GM18508 (cell line): ENCODE measurements around the gene TSPAN32.
"Not testable (repeated sequence)": the region's sequence is repeated elsewhere in the genome, so short reads cannot be mapped to it uniquely, and the experiment has no call there.

ENCODE experiments used
- ATAC-seq: cut with Tn5 transposase; IDR thresholded peaks from one replicate; pipeline ENCODE4 v1.9.1; 2021; ENCODE audit warnings: moderate number of reproducible peaks; ENCODE audit not compliant: insufficient read depth, unreplicated experiment

TSPAN32 gene

DNA sequence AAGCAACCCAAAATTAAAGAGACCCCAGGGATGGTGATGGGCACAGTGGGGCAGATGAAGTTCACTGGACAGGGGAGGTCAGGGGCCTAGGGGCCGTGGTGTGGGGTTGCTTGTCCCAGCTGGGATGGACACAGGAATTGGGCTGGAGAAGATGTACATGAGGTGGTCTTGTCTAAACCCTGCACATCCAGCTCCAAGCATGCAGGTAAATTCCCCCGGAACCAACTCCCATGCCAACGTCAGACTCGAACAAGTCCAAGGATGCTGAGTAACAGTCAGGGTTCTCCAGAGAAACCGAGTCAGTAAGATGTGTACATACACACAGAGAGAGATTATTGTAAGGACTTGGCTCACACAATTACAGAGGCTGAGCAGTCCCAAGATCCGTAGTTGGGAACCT, 28.9 kb downstream of the TSPAN32 start:
- no peak for ATAC-seq

DNA sequence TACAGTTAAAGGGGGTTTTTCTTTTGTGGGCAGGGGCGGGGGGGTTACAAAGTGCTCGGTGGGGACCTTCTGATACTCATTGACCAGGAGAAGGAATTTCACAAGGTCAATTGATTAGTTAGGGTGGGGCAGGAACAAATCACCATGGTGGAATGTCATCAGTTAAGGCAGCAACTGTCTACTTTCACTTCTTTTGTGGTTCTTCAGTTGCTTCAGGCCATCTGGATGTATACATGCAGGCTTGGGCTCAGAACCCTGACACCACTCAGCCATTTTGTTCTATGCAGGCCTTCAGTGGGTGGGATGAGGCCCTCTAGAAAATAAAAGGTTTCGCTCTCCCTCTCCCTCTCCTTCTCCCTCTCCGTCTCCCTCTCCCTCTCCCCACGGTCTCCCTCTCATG, 29.6 kb downstream of the TSPAN32 start:
- ATAC-seq = no peak

DNA sequence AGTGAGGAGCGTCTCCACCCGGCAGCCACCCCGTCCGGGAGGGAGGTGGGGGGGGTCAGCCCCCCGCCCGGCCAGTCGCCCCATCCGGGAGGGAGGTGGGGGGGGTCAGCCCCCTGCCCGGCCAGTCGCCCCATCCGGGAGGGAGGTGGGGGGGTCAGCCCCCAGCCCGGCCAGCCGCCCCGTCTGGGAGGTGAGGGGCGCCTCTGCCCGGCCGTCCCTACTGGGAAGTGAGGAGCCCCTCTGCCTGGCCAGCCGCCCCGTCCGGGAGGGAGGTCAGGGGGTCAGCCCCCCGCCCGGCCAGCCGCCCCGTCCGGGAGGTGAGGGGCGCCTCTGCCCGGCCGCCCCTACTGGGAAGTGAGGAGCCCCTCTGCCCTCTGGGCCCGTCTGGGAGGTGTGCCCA, 30.8 kb downstream of the TSPAN32 start:
- ATAC-seq = not testable (repeated sequence)

DNA sequence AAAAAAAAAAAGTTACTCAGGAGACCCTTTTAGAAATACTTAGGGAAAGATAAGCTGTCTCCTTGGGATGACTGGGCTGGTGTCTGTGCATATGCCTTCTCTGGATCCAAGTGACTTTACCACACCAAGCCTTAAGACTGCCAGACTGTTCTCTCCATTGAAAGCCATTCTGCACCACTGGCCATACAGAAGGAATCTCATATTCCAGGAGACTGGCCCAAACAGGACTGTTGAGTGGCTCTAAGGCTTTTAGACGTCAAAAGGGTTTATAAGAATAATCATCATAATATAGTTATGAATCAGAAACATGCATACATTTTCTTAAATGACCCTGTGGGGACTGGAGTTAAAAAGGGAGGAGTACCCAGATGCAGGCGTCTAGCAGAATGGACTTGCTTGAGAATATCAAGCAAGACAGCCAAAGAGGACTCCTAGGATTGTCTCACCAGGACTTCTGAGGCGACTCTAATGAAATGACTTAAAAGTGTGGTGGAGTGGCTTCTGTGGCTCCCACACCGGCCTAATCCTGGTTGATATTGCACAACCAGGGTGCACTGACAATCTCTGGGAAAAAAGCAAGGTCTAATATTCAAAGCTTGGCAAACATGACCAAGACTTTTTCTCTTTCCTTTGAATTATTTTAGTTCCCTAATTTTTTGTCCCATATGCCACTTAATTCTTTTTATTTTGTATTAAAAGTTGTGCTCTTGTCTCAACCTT, 31.8 kb downstream of the TSPAN32 start:
- not testable (repeated sequence) for ATAC-seq

DNA sequence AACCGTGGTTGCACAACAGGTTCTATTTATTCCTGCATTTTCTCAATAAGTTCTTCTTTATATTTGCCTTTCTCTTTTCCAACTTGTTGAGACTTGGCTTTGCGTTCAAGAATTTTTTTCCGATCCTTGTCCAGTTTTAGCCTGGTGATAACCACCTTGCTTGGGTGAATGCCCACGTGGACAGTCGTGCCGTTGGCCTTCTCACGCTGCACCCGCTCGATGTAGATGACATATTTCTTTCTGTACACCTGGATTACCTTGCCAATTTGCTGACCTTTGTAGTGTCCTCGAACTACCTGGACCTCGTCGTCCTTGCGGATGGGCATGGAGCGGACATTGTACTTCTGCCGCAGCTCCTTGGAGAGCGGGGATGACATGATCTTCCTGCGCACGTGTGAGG, 33.5 kb downstream of the TSPAN32 start:
- not testable (repeated sequence) for ATAC-seq

DNA sequence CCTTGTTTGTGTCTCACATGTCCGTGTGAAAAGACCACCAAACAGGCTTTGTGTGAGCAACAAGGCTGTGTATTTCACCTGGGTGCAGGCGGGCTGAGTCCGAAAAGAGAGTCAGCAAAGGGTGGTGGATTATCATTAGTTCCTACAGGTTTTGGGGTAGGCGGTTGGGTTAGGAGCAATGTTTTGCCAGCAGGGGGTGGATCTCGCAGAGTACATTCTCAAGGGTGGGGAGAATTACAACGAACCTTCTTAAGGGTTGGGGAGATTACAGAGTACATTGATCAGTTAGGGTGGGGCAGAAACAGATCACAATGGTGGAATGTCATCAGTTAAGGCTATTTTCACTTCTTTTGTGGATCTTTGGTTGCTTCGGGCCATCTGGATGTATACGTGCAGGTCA, 36.9 kb downstream of the TSPAN32 start:
- not testable (repeated sequence) for ATAC-seq

DNA sequence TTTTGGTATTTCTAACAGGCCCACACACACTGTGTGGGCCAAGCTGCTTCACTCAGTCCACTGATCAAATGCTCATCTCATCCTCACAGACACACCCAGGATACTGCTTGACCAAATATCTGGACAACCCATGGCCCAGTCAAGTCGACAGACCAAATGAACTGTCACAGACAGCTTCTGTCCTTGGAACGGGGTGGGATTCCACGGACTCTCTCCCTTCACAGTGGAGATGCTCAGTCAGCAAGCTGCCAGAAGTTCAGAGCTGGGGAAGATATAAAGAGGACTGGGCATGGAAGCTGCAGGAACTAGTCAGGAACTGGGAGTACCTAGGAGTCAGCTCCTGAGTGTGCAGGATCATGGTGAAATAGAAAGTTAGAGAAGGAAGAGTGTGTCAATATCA, 40.7 kb downstream of the TSPAN32 start:
- no peak for ATAC-seq

DNA sequence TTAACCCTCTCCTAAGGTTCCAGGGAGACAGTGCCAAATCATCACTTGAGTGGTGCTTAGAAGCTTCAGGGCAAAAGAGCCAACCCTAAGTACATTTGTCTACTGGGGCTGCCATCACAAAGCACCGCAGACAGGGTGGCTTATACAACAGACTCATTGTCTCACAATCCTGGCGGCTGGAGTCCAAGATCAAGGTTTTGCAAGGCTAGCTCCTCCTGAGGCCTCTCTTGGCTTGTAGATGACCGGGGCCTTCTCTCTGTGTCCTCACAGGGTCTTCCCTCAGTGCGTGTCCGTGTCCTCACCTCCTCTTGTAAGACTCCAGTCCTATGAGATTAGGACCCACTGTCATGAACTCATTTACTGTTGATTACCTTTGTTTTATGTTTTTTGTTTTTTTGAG, 41.2 kb downstream of the TSPAN32 start:
- no peak for ATAC-seq

DNA sequence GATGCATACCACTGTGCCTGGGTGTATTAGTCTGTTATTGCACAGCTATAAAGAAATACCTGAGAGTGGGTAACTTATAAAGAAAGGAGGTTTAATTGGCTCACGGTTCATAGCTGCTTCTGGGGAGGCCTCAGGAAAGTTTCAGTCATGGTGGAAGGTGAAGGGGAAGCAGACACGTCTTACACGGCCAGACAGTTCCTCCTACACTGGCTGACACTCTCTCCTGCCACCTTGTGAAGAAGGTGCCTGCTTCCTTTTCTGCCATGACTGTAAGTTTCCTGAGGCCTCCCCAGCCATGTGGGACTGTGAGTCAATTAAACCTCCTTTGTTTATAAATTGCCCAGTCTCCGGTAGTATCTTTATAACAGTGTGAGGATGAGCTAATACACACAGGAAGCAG, 41.7 kb downstream of the TSPAN32 start:
- no peak for ATAC-seq

DNA sequence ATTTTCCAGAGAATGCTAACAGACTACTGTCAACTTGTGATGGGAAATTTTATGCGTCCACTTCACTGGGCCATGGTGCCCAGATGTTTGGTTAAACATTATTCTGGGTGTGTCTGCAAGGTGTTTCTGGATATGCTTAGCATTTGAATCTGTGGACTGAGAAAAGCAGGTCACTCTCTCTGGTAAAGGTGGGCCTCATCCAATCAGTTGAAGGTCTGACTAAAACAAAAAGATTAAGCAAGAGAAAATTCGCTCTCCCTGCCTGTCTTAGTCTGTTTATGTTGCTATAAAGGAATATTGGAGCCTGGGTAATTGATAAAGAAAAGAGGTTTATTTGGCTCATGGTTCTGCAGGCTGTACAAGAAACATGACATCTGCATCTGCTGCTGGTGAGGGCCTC, 43.2 kb downstream of the TSPAN32 start:
- no peak for ATAC-seq

DNA sequence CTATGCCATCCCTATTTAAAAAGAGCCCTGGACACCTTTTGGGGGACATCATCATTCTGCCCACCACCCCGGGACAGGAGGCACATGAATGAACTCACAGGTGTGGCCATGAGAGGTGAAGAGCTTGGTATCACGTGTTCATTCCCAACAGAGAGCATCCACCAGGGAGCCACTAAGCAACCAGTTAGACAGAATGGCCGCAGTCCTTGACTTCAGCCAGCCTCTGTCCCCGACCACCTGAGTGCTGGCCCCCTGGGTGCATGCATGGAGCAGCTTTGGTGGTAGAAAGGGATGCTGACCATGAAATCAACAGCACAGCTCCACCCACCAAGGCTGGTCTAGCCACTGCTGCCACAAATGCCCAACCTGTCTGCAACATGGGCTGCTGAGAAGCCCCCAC, 44.2 kb downstream of the TSPAN32 start:
- ATAC-seq = no peak

DNA sequence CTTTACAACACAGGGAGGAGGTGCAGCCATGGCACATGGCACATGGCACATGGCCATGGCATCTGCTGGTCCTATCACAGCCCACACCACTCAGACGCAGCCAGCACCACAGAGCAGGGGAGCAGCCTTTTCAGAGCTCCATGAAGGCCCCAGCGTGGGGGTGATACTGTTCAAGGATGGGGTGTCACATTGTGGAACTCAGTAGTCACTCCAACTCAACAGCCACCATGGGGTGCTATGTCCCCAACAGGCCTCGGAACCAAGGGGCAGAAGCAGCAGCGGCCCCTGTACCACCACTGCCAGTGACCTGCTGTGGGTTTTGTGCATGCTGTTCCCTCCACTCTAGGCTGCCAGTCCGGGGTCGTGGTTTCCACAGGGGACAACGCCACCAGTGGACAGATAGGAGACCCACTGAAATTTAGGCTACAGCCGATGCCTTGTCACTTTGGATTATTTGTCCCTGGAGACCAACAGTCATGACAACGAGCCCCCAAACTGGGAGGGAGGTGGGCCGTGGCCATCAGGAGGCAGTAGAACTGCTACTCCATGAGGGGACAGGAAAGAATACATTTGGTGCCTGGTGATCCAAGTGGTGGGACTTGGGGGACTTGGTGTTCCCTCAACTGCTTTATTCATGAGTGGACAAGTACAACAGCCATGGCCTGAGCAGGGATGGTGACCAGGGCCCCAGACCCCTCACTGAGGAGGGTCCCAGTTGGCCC, 44.9 kb downstream of the TSPAN32 start:
- no peak for ATAC-seq

DNA sequence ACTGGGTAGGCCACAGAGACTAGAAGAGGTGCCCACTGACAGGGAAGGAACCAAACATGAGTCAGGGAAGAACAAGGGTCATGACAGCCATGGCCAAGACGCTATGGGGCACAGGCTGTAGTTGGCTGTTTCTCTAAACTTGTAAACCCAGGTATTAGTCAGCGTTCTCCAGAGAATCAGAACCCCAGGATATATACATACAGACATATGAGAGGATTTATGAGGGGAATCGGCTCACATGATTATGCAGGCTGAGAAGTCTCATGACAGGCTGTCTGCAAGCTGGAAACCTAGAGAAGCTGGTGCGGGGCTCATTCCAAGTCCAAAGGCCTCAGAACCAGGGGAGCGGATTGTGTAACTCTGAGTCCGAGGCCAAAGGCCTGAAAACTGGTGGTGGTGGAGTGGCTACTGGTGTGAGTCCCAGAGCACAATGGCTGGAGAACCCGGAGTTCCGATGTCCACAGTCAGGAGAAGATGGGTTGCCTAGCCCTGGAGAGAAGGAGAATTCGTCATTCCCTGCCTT, 45.6 kb downstream of the TSPAN32 start:
- no peak for ATAC-seq

DNA sequence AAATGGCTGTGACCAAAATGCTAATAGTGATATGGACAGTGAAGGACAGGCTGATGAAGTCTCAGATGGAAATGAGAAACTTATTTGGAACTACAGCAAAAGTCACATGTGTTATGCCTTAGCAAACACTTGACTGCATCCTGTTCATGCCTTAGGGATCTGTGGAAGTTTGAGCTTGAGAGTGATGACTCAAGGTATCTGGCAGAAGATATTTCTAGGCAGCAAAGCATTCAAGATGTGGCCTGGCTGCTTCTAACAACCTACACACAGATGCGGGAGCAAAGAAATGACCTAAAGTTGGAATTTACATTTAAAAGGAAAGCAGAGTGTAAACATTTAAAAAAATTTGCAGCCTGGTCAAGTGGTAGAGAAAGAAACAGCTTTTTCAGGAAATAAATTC, 47.2 kb downstream of the TSPAN32 start:
- no peak for ATAC-seq

DNA sequence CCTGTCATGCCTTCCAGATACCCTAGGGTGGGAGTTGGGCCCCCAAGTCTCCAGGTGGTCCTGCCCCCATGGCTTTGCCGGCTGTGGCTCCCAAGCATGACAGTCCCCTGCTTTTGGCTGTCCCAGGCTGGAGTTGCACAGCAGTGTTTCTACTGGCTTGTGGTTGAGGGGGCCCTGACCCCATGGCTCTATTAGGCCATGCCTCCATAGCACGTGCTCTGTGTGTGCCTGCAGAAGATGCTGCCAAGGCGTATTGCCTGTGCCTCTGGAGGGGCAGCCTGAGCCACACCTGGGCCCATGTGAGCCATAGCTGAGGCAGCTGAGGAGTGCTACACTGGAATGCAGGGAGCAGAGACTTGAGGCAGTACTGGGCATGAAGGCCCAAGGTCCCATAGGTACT, 49.9 kb downstream of the TSPAN32 start:
- no peak for ATAC-seq

DNA sequence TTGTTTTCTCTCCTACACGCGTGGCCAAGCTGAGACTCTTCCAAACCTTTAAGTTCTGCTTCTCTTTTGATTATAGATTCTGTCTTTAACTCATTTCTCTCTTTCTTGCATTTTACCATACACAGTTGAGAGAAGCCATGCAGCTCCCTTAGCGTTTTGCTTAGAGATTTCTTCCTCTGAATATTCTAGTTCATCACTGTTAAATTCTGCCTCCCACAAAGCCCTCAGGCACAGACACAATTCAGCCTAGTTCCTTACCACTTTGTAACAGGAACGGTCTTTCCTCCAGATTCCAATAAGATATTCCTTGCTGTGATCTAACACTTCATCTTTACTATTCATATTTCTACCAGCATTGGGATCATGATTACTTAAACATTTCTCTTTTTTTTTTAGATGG, 50.6 kb downstream of the TSPAN32 start:
- ATAC-seq = no peak

DNA sequence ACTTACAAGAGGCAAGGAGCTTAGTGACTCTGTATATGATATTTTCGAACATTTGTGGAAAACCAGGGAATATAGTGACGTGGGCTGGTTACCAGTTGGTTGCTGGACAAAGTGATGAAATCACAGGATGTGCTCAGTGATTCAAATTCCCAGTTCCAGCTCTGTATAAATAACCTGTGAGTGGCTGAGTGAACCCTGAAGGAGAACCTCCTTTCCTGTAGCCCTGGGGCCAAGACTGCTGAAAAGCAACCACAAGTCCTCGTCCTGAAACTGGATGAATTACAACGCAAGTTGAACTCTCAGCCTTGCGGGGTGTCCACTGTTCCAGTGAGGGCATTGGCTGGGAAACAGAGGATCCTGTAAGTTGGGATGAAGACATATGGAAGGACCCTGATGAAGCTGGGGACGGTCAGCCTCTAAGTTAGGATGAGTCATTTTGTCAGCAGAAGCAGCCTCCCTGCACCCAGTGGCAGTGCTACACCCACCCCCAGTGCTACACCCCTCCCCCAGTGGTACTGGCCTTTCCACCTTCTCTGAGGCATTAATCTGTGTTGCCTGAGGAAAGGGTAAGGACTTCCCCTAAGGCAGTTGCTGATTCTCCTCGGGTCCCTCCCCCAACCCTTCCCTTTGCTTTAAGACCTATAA, 53.3 kb downstream of the TSPAN32 start:
- no peak for ATAC-seq

DNA sequence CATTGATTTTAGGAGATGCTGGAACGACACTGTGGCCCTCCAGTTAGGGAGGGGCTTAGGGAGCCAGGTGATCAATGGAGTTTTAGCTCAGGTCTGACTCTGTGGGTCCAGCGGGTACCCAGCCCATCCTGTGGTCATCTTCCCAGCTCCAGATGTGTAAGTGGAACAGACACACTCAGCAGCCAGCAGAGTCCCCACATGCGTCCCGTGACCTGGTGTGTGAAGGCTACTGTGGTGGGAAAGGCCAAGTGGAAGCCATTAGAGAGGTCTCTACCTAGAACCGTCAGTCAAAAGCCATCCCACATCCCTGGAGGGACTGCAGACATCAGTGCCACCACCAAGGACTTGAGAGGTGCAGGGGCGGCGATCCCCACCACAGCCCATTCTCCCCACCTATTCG, 55.4 kb downstream of the TSPAN32 start:
- no peak for ATAC-seq

DNA sequence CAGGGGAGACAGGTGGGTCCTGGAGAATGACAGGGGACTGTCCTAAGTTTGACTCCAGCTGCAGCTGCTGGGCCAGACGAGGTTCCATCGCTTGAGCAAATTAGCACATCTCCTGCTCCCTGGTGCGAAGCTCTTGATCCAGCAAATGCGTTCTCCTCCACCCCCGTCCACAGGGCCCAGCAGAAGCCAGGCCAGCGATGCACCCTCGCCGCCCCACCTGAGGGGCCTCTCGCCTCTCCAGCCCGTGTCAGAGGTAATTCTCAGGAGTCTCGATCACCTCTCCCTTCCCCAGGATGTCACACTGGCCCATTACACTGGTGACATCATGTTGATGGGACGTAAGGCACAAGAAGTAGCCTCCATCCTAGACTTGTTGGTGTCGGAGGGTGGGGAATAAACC, 55.8 kb downstream of the TSPAN32 start:
- not testable (repeated sequence) for ATAC-seq

DNA sequence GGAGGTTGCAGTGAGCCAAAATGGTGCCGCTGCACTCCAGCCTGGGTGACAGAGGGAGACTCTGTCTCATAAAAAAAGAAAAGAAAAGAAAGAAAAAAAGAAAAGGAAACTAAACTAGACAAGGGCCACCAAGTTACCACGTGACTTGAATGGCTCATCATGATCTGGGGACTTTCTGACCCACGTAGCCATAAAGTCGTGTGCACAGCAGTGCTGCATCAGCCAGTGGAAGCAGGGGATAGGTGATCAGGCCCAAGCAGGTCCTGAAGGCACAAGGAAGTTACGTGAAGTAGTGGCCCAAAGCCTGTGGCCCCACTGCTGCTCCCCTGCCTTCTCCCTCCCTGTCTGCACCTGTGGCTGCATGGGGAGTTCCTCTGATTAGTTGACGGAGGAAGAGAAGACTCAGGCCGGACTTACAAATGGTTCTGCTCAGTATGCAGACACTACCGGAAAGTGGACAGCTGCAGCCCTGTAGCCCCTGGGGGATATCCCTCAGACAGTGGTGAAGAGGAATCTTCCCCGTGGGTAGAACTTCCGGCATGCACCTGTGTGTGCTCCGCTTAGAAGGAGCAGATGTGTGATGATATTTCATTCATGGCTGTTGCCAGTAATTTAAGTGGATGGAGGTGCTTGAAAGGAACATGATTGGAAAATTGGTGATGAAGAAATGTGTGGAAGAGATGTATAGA, 57.1 kb downstream of the TSPAN32 start:
- ATAC-seq = no peak

DNA sequence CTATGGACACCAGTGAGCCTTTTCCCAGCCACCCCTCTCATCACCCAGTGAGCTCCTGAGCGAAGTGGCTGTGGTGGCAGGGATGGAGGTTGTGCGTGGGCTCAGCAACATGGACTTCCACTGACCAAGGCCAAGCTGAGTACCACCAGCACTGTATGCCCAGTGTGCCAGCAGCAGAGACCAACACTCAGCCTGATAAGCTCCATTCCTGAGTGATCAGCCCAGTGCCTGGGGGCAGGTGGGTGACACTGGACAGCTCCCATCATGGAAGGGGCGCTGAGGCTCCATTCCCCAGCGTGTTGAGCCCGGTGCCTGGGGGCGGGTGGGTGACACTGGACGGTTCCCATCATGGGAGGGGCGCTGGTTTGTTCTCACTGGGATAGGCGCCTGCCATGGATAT, 57.7 kb downstream of the TSPAN32 start:
- ATAC-seq = no peak
